K562 (cell line): ENCODE measurements around the gene TRABD2B. TPM values are rescaled to one million over a fixed set of nuclear protein-coding genes. Genes with fewer than 3 reads are reported as not detected.

Source experiments
- ATAC-seq: fragments of 200-7000 bp; cut with Tn5 transposase; 3 replicates; pipeline ENCODE4 v1.9.1; 2020; ENCODE audit warnings: moderate library complexity
- BruUV-seq: library from RNA; stranded (reverse); fragments of 400-500 nt; replicated peaks from 2 replicates; lab custom pipeline; 2021; lab: Mats Ljungman, UMichigan
- CTCF ChIA-PET: fragments of 300-600 bp; formaldehyde crosslinking; extraction: SDS; loops from one replicate; lab custom pipeline; 2021; ENCODE audit warnings: low intra/inter-chr PET ratio; lab: Yijun Ruan, JAX
- POLR2A ChIA-PET: fragments of 300-600, 350-650 bp; sonication (Branson Sonifier 250); formaldehyde crosslinking; extraction: SDS; loops from one replicate; lab custom pipeline; 2021; ENCODE audit warnings: antibody characterized with exemption, inconsistent platforms; lab: Yijun Ruan, JAX
- DNase-seq, 4 experiments: peaks; one replicate each; pipeline versions ENCODE4 v3.0.0 to v3.0.0-alpha.2; 2011 to 2018; ENCODE audit warnings: low spot score in 3 of 4, mixed read lengths in 3 of 4; ENCODE audit errors: extremely low read depth in 1 of 4
- FAIRE-seq: peaks from 2 replicates; lab custom pipeline; 2011; peaks lifted over from hg19 to GRCh38; lab: Jason Lieb, UNC
- H2AFZ ChIP-seq: 2 replicates; pipeline ENCODE4 v1.6.0; 2011; ENCODE audit warnings: low read depth, low read length, control low read depth, inconsistent platforms
- H3K27ac ChIP-seq: fragments of 200-600 bp; 3 replicates; pipeline ENCODE4 v1.8.0; 2011; ENCODE audit warnings: low read depth, mild to moderate bottlenecking, control low read depth, inconsistent platforms, low read length, moderate library complexity, mixed read lengths; ENCODE audit errors: extremely low read depth
- H3K27me3 ChIP-seq, 2 experiments: fragments of 300-600 bp in 1 of 2; 2 replicates in 1 of 2; 3 replicates in 1 of 2; pipeline versions ENCODE4 v1.6.0 to v1.8.0; 2011; ENCODE audit warnings: inconsistent platforms in 2 of 2, low read length in 2 of 2, mild to moderate bottlenecking in 1 of 2, mixed read lengths in 1 of 2, moderate library complexity in 1 of 2; ENCODE audit not compliant: control insufficient read depth in 2 of 2, insufficient read depth in 2 of 2
- H3K36me3 ChIP-seq: fragments of 300-600 bp; 3 replicates; pipeline ENCODE4 v1.8.0; 2011; ENCODE audit warnings: mild to moderate bottlenecking, low read length, inconsistent platforms; ENCODE audit not compliant: control insufficient read depth, insufficient read depth
- H3K4me1 ChIP-seq, 2 experiments: fragments of 200-600 bp in 1 of 2; replicated peaks in 1 of 2; 2 replicates in 1 of 2; 3 replicates in 1 of 2; pipeline versions ENCODE4 v1.5.1 to v1.8.0; 2011; ENCODE audit warnings: inconsistent platforms in 2 of 2, low read length in 2 of 2, mild to moderate bottlenecking in 1 of 2, mixed read lengths in 1 of 2, moderate library complexity in 1 of 2; ENCODE audit not compliant: control insufficient read depth in 2 of 2, insufficient read depth in 2 of 2
- H3K4me2 ChIP-seq: 2 replicates; pipeline ENCODE4 v1.6.1; 2011; ENCODE audit warnings: low read length, control low read depth, inconsistent platforms, mixed read lengths; ENCODE audit not compliant: insufficient read depth
- H3K4me3 ChIP-seq: fragments of 200-600 bp; sonication (generic), shearing (Covaris generic); 2 replicates; pipeline ENCODE4 v1.5.1; 2016; ENCODE audit warnings: control low read depth, inconsistent platforms
- H3K79me2 ChIP-seq: fragments of 200-600 bp; 3 replicates; pipeline ENCODE4 v1.8.0; 2011; ENCODE audit warnings: low read length, inconsistent platforms; ENCODE audit not compliant: control insufficient read depth, insufficient read depth
- H3K9ac ChIP-seq, 2 experiments: 2 replicates each; pipeline versions ENCODE4 v1.6.0 to v1.6.1; 2011; ENCODE audit warnings: low read depth in 2 of 2, low read length in 2 of 2, control low read depth in 1 of 2, inconsistent platforms in 1 of 2, mild to moderate bottlenecking in 1 of 2, mixed read lengths in 1 of 2; ENCODE audit not compliant: insufficient read depth in 1 of 2
- H3K9me1 ChIP-seq: one replicate; pipeline ENCODE4 v1.6.0; 2011; ENCODE audit warnings: inconsistent platforms, mild to moderate bottlenecking, low read length, moderate library complexity; ENCODE audit not compliant: control insufficient read depth, insufficient read depth
- H3K9me3 ChIP-seq: replicated peaks from 2 replicates; pipeline ENCODE4 v1.5.1; 2011; ENCODE audit warnings: low read depth, low read length, inconsistent platforms; ENCODE audit not compliant: control insufficient read depth, insufficient read depth
- H4K20me1 ChIP-seq: replicated peaks from 2 replicates; pipeline ENCODE4 v1.6.1; 2011; ENCODE audit warnings: low read length, inconsistent platforms, mixed read lengths; ENCODE audit not compliant: control insufficient read depth, insufficient read depth
- RAD21 ChIP-seq, 2 experiments: fragments of 250-450 bp in 1 of 2; fragments of 450-650 bp in 1 of 2; sonication (Bioruptor Pico) in 1 of 2; formaldehyde crosslinking in 1 of 2; IDR thresholded peaks in 1 of 2; conservative IDR thresholded peaks in 1 of 2; 2 replicates each; pipeline versions ENCODE4 v1.4.0 to v1.8.0; 2020 to 2022; ENCODE audit warnings: mild to moderate bottlenecking in 2 of 2, moderate library complexity in 1 of 2
- TCF7L2 ChIP-seq: fragments of 150-350 bp; IDR thresholded peaks from 2 replicates; pipeline ENCODE4 v1.6.1; 2016; ENCODE audit warnings: low read depth, mild to moderate bottlenecking, low read length, moderate library complexity
- XRCC5 ChIP-seq: fragments of 200-400 bp; formaldehyde crosslinking; IDR thresholded peaks from 2 replicates; pipeline ENCODE4 v1.6.1; 2017; ENCODE audit warnings: low read depth, mild to moderate bottlenecking, low read length
- ZNF134 ChIP-seq: fragments of 250-450 bp; sonication (Bioruptor Pico); conservative IDR thresholded peaks from 2 replicates; pipeline ENCODE4 v1.4.0; 2020
- ZNF561 ChIP-seq: fragments of 450-650 bp; formaldehyde crosslinking; conservative IDR thresholded peaks from 2 replicates; pipeline ENCODE4 v1.4.0; 2020; ENCODE audit warnings: mild to moderate bottlenecking, moderate library complexity
- WGBS: fragments of 100-300 bp; shearing (Covaris generic); methylation state at CpG from one replicate; pipeline ENCODE4 v1.1.6; 2016; ENCODE audit warnings: low coverage, mixed read lengths; ENCODE audit not compliant: insufficient coverage; ENCODE audit errors: missing lambda C conversion rate; 5-methylcytosine and 5-hydroxymethylcytosine counted together
- in situ Hi-C: fragments of 300-500 bp; cut with MboI; formaldehyde crosslinking; loops from 4 replicates; pipeline ENCODE4 v1.15.0; 2018; ENCODE audit warnings: inconsistent platforms, mixed read lengths
- intact Hi-C: fragments of 100-400 bp; cut with micrococcal nuclease; formaldehyde crosslinking; loops from 2 replicates; pipeline ENCODE4 v1.14.2; 2022
- polyA plus RNA-seq, 8 experiments: library from polyadenylated mRNA; depleted of rRNA in 4 of 8; stranded (reverse) in 5 of 8; unstranded in 3 of 8; fragments of >200 nt; fragmentation: Nextera tagmentation in 2 of 8; fragmentation: Illumina TruSeq in 1 of 8; extraction: Ambion mirVana in 2 of 8; extraction: Trizol in 1 of 8; gene quantifications; 2 replicates each; pipeline versions ENCODE4 v1.2.1 to v1.2.3, GENCODE V29; 2011 to 2014; ENCODE audit warnings: inconsistent platforms in 1 of 8, missing spikeins in 1 of 8
- total RNA-seq, 7 experiments: library from RNA; depleted of rRNA in 6 of 7; stranded (reverse); fragments of >200 nt in 6 of 7; fragmentation: Illumina TruSeq in 2 of 7; extraction: Trizol in 2 of 7; gene quantifications; 2 replicates each; pipeline versions ENCODE4 v1.2.1 to v1.2.3, GENCODE V29; 2011 to 2021; ENCODE audit warnings: low replicate concordance in 1 of 7
- TF ChIP-seq, protein P1 (sequence below): sonication (generic); formaldehyde crosslinking; IDR thresholded peaks from 2 replicates; pipeline ENCODE4 v1.8.0; 2022; ENCODE audit warnings: mild to moderate bottlenecking, low read depth, missing genetic modification reagents

TRABD2B gene
- total and polyA plus RNA-seq, 9 of the 15 experiments (the other 6 are each of a cell fraction or from before 2014, with no cell fraction given): not detected

GRCh38 chr1:47759251-47759935 lies 237.8 kb downstream of the TRABD2B start:
- H3K79me2 ChIP-seq: no peaks in the 10 kb centered on the region
- H3K27ac ChIP-seq: no peak overlapping the region
- no peaks in the 10 kb centered on the region for H3K9me1 ChIP-seq
- no peaks in the 10 kb centered on the region for H3K9me3 ChIP-seq
- H3K27me3 ChIP-seq: peaks cover 23 to 58% of the 10 kb centered on the region in 2 experiments; a peak in 4 of 5 replicates
- BruUV-seq: no TSS peak
- H4K20me1 ChIP-seq: peaks cover 20% of the 10 kb centered on the region; the same call in 1 of the 2 replicates
- DNase-seq (no peak), FAIRE-seq (no peak), ATAC-seq (no peak)
- WGBS: 1% methylated on average over 12 of the region's 12 CpGs
- in situ Hi-C loops: loop anchor here (25.0 kb wide), 1 partner anchor 453 kb away; the partner anchor contains the start of gene SLC5A9
- no peak overlapping the region for H3K9ac ChIP-seq
- CTCF ChIA-PET: no interaction called here
- TF ChIP-seq XRCC5: no peak
- TF ChIP-seq ZNF134 (CRISPR knock-in tag): no peak
- TF ChIP-seq, protein P1, sequence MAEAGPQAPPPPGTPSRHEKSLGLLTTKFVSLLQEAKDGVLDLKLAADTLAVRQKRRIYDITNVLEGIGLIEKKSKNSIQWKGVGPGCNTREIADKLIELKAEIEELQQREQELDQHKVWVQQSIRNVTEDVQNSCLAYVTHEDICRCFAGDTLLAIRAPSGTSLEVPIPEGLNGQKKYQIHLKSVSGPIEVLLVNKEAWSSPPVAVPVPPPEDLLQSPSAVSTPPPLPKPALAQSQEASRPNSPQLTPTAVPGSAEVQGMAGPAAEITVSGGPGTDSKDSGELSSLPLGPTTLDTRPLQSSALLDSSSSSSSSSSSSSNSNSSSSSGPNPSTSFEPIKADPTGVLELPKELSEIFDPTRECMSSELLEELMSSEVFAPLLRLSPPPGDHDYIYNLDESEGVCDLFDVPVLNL: no peak
- TF ChIP-seq ZNF561 (CRISPR knock-in tag): no peak
- no peak for TF ChIP-seq RAD21 (CRISPR knock-in tag; conservative IDR thresholded peaks at IDR 0.05 in 1 of 2, IDR thresholded peaks at IDR 0.05 in 1 of 2)
- no peak for TF ChIP-seq TCF7L2
- no peaks in the 10 kb centered on the region for H3K4me1 ChIP-seq
- H3K36me3 ChIP-seq: no peaks in the 10 kb centered on the region
- intact Hi-C loops: no loop called here
- no peak overlapping the region for H3K4me2 ChIP-seq
- no peak overlapping the region for H2AFZ ChIP-seq
- H3K4me3 ChIP-seq: no peak overlapping the region
- POLR2A ChIA-PET: no interaction called here
